RWPE1 (cell line): ENCODE measurements around the gene DNAJC22.
A peak's percentile ranks its signal among the peaks of the same experiment; 100 is the strongest.

ENCODE experiments used
- CTCF ChIA-PET: fragments of 350-600 bp; sonication (Branson Sonifier 250); formaldehyde crosslinking; extraction: SDS; loops from one replicate; lab custom pipeline; 2021; lab: Yijun Ruan, JAX
- POLR2A ChIA-PET: fragments of 400-600 bp; formaldehyde crosslinking; extraction: SDS; loops from one replicate; lab custom pipeline; 2020; ENCODE audit warnings: antibody characterized with exemption; ENCODE audit not compliant: low non-redundant PET; lab: Yijun Ruan, JAX
- DNase-seq: peaks from one replicate; pipeline ENCODE4 v3.0.0; 2012; ENCODE audit warnings: low spot score
- H3K27ac ChIP-seq: fragments of 450-650 bp; 2 replicates; pipeline ENCODE4 v1.5.1; 2017
- CTCF ChIP-seq: fragments of 450-650 bp; conservative IDR thresholded peaks from 2 replicates; pipeline ENCODE4 v1.5.1; 2017; ENCODE audit warnings: low read depth, mild to moderate bottlenecking

Gene DNAJC22

GRCh38 chr12:49339464-49339861 lies 7.2 kb upstream of the DNAJC22 start:
- no peak overlapping the region; the same call in 1 of the 2 replicates for H3K27ac ChIP-seq
- no peak for DNase-seq
- CTCF ChIA-PET: interaction anchor here (0.6 to 0.7 kb wide), 2 partner anchors 8 to 19 kb away, joined by 3 to 4 read pairs; no protein-coding TSS in a partner anchor
- POLR2A ChIA-PET: no interaction called here
- no peak for TF ChIP-seq CTCF

- no peak overlapping the region for H3K27ac ChIP-seq
- TF ChIP-seq CTCF: no peak
- CTCF ChIA-PET: no interaction called here
- POLR2A ChIA-PET: no interaction called here
- no peak for DNase-seq
Observed at GRCh38 chr12:49340095-49340870, 6.4 kb upstream of the DNAJC22 start.

- H3K27ac ChIP-seq: no peak overlapping the region
- ChIA-PET POLR2A (no interaction called here), CTCF (interaction anchor here (0.6 to 2.7 kb wide), 5 partner anchors 9 to 131 kb away, joined by 3 to 30 read pairs (median 4); no protein-coding TSS in a partner anchor)
- DNase-seq: no peak
- no peak for TF ChIP-seq CTCF
Observed at GRCh38 chr12:49340971-49341776, 5.5 kb upstream of the DNAJC22 start.

GRCh38 chr12:49341777-49342065 lies 5.0 kb upstream of the DNAJC22 start:
- H3K27ac ChIP-seq: no peak overlapping the region
- no peak for TF ChIP-seq CTCF
- ChIA-PET POLR2A (no interaction called here), CTCF (interaction anchor here (0.6 to 2.7 kb wide), 14 partner anchors 9 to 191 kb away, joined by 3 to 30 read pairs (median 4); no protein-coding TSS in a partner anchor)
- no peak for DNase-seq

- CTCF ChIA-PET: interaction anchor here (0.6 to 2.7 kb wide), 15 partner anchors 8 to 190 kb away, joined by 3 to 30 read pairs (median 4); no protein-coding TSS in a partner anchor
- peak; percentile 86 for TF ChIP-seq CTCF
- POLR2A ChIA-PET: no interaction called here
- DNase-seq: no peak
- no peak overlapping the region for H3K27ac ChIP-seq
Observed at GRCh38 chr12:49342066-49342913, 4.4 kb upstream of the DNAJC22 start.
